ENCODE measurements around the gene LEFTY2.

- TF ChIP-seq, protein P1, sequence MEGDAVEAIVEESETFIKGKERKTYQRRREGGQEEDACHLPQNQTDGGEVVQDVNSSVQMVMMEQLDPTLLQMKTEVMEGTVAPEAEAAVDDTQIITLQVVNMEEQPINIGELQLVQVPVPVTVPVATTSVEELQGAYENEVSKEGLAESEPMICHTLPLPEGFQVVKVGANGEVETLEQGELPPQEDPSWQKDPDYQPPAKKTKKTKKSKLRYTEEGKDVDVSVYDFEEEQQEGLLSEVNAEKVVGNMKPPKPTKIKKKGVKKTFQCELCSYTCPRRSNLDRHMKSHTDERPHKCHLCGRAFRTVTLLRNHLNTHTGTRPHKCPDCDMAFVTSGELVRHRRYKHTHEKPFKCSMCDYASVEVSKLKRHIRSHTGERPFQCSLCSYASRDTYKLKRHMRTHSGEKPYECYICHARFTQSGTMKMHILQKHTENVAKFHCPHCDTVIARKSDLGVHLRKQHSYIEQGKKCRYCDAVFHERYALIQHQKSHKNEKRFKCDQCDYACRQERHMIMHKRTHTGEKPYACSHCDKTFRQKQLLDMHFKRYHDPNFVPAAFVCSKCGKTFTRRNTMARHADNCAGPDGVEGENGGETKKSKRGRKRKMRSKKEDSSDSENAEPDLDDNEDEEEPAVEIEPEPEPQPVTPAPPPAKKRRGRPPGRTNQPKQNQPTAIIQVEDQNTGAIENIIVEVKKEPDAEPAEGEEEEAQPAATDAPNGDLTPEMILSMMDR (tag by site-specific recombination; IDR thresholded peaks at IDR 0.05): no peak
- TF ChIP-seq BCL11A (tag by site-specific recombination; IDR thresholded peaks at IDR 0.05; ENCODE audit: low read depth) (no peak), SALL2 (tag by site-specific recombination; IDR thresholded peaks at IDR 0.05; ENCODE audit: borderline replicate concordance) (no peak), ZNF558 (tag by site-specific recombination; IDR thresholded peaks at IDR 0.05) (no peak), ZNF521 (tag by site-specific recombination; IDR thresholded peaks at IDR 0.05) (no peak)
- TF ChIP-seq, protein P2, sequence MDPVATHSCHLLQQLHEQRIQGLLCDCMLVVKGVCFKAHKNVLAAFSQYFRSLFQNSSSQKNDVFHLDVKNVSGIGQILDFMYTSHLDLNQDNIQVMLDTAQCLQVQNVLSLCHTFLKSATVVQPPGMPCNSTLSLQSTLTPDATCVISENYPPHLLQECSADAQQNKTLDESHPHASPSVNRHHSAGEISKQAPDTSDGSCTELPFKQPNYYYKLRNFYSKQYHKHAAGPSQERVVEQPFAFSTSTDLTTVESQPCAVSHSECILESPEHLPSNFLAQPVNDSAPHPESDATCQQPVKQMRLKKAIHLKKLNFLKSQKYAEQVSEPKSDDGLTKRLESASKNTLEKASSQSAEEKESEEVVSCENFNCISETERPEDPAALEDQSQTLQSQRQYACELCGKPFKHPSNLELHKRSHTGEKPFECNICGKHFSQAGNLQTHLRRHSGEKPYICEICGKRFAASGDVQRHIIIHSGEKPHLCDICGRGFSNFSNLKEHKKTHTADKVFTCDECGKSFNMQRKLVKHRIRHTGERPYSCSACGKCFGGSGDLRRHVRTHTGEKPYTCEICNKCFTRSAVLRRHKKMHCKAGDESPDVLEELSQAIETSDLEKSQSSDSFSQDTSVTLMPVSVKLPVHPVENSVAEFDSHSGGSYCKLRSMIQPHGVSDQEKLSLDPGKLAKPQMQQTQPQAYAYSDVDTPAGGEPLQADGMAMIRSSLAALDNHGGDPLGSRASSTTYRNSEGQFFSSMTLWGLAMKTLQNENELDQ (tag by site-specific recombination; IDR thresholded peaks at IDR 0.05; ENCODE audit: low read depth): no peak
These were observed 39.2 kb upstream of the LEFTY2 start for GRCh38 chr1:225980005-225980836.

Measured in HEK293 (cell line).